Measurements from ENCODE around the gene TENT5C. TPM values are rescaled to one million over a fixed set of nuclear protein-coding genes. Genes with fewer than 3 reads are reported as not detected.

The TENT5C gene
- total and polyA plus RNA-seq, 10 of the 15 experiments (the other 5 are each of a cell fraction or from before 2014, with no cell fraction given): 0.19 to 2.4 (median 0.78) TPM

DNA sequence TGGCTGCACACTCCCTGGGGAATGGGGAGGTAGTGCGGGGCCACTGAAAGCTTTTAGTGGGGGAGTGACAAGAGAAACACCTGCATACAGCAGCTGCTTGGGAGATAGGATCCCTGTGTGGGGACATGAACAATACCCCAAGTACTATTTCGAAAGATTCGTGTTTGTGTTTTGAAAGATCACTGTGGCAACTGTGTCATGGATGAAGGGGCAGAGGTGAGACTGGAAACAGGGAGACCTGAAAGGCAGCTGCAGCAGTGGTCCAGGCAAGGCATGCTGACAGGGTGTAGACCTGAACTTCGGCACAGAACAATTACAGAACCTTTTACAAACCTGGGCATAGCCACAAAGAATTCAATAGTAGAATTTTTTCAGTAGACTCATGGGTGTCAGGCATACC lies 32.9 kb downstream of the TENT5C start:
- no peak overlapping the region for H3K4me2 ChIP-seq (ENCODE audit: control insufficient read depth, insufficient read depth)
- no peaks in the 10 kb centered on the region for H3K79me2 ChIP-seq (ENCODE audit: control insufficient read depth, insufficient read depth, low read length)
- peaks cover 3 to 5% of the 10 kb centered on the region in 2 experiments for H3K27me3 ChIP-seq (replicated peaks in 1 of 2; ENCODE audit: control insufficient read depth in 2 of 2, insufficient read depth in 2 of 2, low read length in 1 of 2)
- no TSS peak for BruUV-seq (replicated peaks)
- H3K4me1 ChIP-seq (ENCODE audit: control insufficient read depth, insufficient read depth, low read length): peaks cover 11% of the 10 kb centered on the region; the same call in 1 of the 2 replicates
- no peak for TF ChIP-seq MYC (IDR thresholded peaks at IDR 0.05; ENCODE audit: insufficient read depth, insufficient read length, insufficient replicate concordance, low read length, severe bottlenecking)
- no peak for TF ChIP-seq STAT1 (conservative IDR thresholded peaks at IDR 0.05)
- no peak for TF ChIP-seq STAT3 (IDR thresholded peaks at IDR 0.05; ENCODE audit: low read depth, low read length)
- TF ChIP-seq GABPA (IDR thresholded peaks at IDR 0.05; ENCODE audit: low read depth): no peak
- TF ChIP-seq, protein P1, sequence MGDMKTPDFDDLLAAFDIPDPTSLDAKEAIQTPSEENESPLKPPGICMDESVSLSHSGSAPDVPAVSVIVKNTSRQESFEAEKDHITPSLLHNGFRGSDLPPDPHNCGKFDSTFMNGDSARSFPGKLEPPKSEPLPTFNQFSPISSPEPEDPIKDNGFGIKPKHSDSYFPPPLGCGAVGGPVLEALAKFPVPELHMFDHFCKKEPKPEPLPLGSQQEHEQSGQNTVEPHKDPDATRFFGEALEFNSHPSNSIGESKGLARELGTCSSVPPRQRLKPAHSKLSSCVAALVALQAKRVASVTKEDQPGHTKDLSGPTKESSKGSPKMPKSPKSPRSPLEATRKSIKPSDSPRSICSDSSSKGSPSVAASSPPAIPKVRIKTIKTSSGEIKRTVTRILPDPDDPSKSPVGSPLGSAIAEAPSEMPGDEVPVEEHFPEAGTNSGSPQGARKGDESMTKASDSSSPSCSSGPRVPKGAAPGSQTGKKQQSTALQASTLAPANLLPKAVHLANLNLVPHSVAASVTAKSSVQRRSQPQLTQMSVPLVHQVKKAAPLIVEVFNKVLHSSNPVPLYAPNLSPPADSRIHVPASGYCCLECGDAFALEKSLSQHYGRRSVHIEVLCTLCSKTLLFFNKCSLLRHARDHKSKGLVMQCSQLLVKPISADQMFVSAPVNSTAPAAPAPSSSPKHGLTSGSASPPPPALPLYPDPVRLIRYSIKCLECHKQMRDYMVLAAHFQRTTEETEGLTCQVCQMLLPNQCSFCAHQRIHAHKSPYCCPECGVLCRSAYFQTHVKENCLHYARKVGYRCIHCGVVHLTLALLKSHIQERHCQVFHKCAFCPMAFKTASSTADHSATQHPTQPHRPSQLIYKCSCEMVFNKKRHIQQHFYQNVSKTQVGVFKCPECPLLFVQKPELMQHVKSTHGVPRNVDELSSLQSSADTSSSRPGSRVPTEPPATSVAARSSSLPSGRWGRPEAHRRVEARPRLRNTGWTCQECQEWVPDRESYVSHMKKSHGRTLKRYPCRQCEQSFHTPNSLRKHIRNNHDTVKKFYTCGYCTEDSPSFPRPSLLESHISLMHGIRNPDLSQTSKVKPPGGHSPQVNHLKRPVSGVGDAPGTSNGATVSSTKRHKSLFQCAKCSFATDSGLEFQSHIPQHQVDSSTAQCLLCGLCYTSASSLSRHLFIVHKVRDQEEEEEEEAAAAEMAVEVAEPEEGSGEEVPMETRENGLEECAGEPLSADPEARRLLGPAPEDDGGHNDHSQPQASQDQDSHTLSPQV (IDR thresholded peaks at IDR 0.05): no peak
- ChIA-PET RAD21 (ENCODE audit: unreplicated experiment) (no interaction called here), POLR2A (no interaction called here), CTCF (interaction anchor here (1.0 kb wide), 1 partner anchor 116 kb away, joined by 3 read pairs; no protein-coding TSS in a partner anchor), SMC1A (ENCODE audit: uncharacterized antibody, unreplicated experiment) (no interaction called here)
- no peak overlapping the region for H3K4me3 ChIP-seq
- H4K20me1 ChIP-seq (ENCODE audit: control insufficient read depth, insufficient read depth): no peaks in the 10 kb centered on the region; the same call in 1 of the 2 replicates
- H3K9me3 ChIP-seq (replicated peaks; ENCODE audit: control insufficient read depth, insufficient read depth, low read length): no peaks in the 10 kb centered on the region
- H2AFZ ChIP-seq (ENCODE audit: control insufficient read depth, low read depth, low read length): no peak overlapping the region
- no peak overlapping the region for H3K9ac ChIP-seq (ENCODE audit: control insufficient read depth, insufficient read depth, low read length)
- intact Hi-C loops (cut with micrococcal nuclease; ENCODE audit: unreplicated experiment) (no loop called here), in situ Hi-C loops (cut with MboI) (no loop called here)
- H3K27ac ChIP-seq (ENCODE audit: control insufficient read depth, insufficient read depth): no peak overlapping the region
- 73% methylated on average over 4 of the region's 4 CpGs for WGBS (ENCODE audit: insufficient coverage, insufficient replicate concordance, low lambda C conversion rate, missing lambda C conversion rate)
- DNase-seq (ENCODE audit: low read depth, low spot score): no peak
- no peak for FAIRE-seq
- H3K36me3 ChIP-seq (ENCODE audit: control insufficient read depth in 2 of 2, insufficient read depth in 2 of 2, low read length in 1 of 2): no peaks in the 10 kb centered on the region
- ATAC-seq: no peak; the same call in 2 of the 3 replicates

Data from GM12878 (cell line).